GM18499 (cell line): Measurements from ENCODE around the gene DSCAM.
"Not testable (repeated sequence)": the region's sequence is repeated elsewhere in the genome, so short reads cannot be mapped to it uniquely, and the experiment has no call there.

Source experiments
- ATAC-seq: cut with Tn5 transposase; IDR thresholded peaks from one replicate; pipeline ENCODE4 v1.9.1; 2021; ENCODE audit warnings: moderate number of reproducible peaks; ENCODE audit not compliant: insufficient read depth, unreplicated experiment

DSCAM gene

DNA sequence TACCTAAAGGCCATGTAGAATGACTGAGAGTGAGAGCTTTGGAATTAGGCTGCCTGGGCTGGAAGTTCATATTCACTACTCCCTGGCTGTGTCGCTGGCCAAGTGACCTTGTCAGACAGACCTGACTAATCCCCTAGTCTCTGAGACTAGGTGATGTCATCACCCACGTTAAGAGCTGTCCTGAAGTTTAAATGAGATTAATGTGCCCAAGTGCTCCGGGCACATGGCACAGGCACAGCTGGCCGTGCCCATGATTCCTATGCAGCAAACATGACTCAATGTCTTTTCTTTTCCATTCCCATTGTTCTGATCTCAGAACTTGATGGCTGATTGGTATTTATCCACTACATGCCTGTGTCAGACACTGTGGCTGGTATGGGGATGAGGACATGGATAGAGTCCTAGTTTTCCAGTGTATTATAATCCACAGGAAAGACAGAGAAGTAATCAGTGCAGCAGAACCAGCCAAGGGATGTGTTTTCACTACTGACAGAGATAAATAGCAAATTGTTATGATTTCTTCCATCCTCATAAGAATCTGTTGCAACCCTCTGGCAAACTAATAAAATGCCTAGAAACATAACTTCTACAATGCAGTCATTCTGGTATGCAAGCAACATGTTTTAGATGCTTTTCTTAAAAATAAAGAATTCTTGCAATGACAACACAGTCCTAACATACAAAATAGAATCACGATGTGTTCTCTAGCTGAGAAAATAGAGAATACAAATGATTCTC lies 798.8 kb downstream of the DSCAM start:
- ATAC-seq, result no peak

DNA sequence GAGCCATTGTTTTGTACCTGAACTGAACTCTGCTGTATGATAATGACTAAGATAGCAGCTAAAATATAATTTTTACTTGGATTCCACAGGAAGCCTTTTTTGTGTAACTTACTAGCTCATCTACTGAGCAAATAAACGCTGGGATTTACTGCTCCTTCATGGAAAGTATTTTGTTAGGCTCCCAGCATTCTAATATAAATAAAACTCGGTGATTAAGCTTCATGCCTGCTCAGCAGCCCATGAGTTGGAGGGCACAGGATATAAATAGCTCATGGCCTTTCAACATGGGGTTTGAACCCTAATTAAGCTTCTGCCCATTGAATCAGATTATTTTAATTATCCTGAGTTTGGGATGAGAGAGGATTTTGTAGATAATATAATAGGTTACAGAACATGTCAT lies 799.7 kb downstream of the DSCAM start:
- ATAC-seq, result no peak

DNA sequence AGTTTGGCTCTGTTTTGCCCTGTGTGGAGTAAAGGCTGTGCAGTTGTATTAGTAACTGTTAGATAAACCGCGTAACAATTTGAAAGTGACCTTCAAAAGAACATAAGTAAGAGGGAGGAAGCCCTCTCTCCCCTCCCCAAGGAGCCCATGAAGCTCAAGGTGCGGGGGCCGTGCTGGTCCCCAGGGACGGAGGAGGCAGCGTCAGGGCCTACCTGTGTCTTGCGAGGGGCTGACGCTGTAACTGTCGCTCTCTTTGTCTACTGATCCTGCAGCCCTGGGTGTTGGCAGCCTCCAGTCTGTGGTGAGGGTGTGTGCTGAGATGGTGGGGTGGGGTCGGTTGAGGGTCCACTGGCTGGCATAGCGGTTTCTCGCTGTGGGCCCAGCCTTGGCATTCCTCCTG lies 803.1 kb downstream of the DSCAM start:
- no peak for ATAC-seq

DNA sequence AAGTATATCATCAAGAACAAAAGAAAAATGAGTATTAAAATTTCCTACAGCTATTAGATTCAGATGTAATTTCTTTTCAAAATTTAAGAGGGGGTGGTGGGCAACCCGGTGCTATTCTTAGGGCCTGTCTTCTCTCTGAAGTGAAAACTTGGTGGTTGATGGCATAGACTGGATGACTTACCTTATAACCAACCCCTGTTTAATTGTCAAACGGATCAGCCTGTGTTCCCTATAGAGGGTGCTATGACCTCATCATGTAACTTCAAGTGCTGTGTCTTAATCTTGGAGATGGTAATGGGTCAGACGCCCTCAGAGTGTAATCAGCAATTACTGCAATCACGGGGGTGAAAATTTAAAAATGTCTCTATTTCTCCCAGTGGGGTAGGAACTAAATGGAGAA lies 803.5 kb downstream of the DSCAM start:
- no peak for ATAC-seq

DNA sequence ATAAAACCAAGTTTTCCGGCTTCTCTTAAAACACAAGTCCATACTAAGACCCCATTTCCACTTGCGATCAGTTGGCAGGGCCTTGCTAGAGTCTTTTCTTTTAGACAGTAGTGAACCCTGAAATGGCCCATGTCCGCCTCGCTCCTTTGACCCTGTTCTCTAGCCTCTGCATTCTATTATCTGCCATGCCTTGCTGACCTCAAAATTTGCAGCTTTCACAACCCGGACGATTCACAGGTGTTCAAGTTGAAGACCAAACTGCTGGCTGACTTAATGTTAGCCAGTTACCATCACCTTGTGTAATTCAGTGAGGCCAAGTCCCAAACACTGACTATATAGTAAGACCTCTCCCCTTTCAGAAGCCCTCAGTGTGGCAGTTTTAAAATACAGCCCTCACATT lies 805.5 kb downstream of the DSCAM start:
- ATAC-seq, result no peak

DNA sequence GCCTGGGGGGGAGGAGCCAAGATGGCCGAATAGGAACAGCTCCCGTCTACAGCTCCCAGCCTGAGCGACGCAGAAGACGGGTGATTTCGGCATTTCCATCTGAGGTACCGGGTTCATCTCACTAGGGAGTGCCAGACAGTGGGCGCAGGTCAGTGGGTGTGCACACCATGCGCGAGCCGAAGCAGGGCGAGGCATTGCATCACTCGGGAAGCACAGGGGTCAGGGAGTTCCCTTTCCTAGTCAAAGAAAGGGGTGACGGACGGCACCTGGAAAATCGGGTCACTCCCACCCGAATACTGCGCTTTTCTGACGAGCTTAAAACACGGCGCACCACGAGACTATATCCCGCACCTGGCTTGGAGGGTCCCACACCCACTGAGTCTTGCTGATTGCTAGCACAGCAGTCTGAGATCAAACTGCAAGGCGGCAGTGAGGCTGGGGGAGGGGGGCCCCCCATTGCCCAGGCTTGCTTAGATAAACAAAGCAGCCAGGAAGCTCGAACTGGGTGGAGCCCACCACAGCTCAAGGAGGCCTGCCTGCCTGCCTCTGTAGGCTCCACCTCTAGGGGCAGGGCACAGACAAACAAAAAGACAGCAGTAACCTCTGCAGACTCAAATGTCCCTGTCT lies 813.7 kb downstream of the DSCAM start:
- not testable (repeated sequence) for ATAC-seq

DNA sequence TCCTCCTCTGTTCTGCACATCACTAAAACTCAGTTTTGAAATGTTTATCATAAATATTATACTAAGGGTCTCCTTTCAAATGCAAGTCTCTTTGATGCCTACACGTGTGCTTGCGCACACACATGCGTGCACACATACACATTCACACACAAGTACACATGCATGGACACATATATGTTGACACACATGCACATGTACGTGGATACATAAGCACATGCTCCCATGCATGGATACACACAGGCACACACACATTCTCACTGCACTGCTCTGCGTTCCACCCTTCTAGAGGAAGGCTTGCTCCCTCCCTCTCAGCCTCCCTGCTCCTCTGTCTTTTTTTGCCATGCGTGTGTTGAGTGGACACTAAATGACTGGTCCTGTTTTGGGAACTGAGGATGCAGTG lies 817.1 kb downstream of the DSCAM start:
- ATAC-seq, result no peak

DNA sequence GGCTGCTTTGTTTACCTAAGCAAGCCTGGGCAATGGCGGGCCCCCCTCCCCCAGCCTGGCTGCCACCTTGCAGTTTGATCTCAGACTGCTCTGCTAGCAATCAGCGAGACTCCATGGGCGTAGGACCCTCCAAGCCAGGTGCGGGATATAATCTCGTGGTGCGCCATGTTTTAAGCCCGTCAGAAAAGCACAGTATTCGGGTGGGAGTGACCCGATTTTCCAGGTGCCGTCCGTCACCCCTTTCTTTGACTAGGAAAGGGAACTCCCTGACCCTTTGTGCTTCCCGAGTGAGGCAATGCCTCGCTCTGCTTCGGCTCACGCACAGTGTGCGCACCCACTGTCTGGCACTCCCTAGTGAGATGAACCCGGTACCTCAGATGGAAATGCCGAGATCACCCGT lies 818.6 kb downstream of the DSCAM start:
- ATAC-seq, result not testable (repeated sequence)

DNA sequence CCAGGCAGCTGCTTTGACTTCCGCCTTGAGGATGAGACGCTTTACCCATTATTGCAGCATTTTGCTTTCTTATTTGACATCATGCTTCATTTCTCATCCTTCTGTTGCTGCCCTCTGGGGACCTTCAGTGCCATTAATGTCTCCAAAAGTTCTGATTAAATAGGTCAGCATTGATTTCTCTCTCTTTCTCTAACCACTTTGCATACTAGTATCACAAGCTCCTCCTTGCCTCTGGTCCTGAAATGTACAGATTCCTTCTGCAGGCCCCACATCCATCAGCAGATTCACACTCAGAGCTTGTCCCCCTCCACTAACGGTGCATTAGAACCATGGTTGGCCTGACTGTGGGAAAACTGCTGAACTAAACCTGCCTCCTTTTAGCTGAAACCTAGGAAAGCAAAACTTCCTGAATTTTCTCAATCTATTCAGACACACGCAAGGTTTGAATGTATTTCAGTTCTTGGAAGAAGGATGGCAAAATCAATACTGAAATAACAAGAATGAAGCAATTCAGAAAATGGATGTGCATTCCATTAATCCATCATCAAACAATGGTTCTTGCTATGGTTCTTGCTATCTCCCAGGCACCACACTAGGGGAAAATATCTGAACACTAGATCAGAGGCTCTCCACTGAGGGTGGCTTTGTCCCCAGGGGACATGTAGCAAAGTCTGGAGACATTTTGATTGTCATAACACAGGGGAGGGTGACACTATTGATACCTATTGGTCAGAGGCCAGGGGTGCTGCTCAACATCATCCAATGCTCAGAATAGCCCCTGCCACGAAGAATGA lies 825.2 kb downstream of the DSCAM start:
- no peak for ATAC-seq

DNA sequence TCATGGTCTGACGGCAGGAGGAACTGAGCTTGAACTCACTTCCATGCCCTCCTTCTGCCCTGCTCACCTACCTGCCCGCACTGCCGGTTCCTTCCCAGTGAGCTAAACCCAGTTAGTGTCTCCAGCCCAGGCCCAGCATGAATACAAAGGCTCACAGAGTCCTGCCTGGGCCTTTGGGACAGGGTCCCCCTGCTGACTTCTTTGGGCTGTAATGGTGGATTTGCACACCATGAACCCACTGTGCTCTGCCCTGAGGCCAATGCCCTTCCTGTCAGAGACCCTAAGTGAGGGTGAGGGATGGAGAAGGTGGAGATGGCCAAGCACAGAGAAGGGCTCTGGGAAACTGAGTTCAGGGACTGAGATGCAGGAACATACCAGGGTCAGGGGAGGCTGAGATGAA lies 826.3 kb downstream of the DSCAM start:
- ATAC-seq, result no peak

DNA sequence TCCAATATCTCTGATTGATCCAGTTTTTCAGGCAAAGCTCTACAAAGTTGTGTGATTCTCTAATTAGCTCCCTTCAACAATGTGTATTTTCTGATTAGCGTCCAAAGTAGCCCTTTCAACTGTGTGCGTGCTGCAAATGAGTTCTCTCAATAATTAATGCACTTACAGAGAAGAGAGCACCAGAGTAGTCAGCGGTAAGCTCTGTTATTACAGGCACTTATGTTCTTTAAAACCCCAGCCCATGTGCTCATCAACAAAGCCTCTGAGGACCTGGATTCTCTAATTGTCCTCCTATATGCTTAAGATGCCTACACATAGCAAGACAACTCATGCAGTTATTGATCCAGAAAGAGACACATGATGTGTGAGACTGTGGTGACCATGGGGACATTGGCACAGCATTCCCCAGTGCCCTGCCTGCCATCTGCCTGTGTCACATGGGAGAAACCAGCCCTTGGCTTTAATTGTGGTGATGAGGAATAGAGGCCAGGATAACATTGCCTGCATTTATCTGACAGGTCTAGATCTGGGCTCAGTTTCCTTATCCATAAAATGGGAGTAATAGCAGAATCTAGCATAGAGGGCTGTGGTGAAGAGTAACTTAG lies 828.0 kb downstream of the DSCAM start:
- ATAC-seq, result no peak

DNA sequence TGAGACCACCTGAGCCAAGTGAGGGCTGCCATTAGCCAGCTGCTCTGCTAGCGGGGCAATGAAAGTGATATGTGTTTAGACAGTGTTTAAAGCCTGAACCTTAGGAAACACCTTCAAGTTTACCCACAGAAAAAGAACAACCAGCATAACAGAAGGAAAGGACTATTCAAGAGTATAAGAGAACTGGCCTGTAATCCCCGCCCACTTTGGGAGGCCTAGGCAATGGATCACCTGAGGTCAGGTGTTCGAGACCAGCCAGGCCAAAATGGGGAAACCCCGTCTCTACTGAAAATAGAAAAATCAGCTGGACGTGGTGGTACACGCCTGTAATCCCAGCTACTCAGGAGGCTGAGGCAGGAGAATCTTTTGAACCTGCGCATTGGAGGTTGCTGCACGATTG lies 830.3 kb downstream of the DSCAM start:
- ATAC-seq, result no peak

DNA sequence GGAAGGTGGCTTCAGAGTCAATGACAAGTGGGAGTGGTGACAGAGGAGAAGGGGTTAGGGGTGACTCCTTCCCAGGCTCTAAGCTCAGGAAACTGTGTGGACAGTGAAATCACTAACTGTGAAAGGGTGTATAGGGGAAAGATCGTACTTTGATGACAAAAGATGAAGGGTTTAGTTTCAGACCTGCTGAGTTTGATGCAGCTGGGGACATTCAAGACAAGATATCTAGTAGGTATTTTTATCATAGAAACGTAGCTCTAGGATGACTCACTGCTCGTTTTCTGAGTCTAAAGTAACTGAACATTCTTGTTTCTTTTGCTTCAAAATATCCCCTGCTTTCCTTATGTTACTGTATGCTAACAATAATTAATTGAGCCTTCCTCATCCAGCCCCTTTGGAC lies 830.7 kb downstream of the DSCAM start:
- ATAC-seq, result no peak

DNA sequence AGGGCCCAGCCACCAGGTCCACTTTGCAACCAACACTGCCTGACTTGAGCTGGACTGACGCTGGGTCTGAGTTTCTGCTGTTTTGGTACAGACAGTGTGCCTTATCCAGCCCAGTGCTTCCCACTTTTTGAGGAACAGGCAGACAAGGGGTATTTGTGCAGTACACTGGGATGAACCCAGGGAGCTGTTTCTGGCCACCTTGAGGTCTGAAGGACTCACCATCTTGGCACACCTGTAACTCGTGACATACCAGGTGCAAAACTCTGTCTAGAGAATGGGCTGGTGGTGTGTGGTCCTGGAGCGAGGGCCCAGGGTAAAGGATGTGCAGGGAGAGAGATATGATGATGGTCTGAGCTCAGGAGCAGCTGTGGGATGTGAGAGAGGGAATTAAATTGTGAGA lies 831.1 kb downstream of the DSCAM start:
- no peak for ATAC-seq

DNA sequence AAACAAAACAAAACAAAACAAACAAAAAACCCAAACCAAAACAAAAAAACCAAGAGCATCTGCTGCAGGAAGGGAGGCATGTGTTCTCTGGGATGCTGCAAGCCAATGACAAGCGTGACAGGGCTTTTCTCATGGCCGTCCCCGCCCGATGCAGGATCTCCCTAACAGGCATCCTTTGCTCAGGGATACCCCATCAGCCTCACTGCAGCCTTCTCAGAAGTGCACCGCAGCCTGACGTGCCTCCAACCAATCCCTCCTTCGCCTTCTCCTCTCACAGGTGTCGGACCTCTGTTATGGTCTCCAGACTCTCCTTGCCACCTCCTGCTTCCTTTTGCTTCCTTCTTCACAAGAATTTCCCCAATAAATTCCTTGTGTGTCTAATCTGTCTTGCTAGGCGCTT lies 832.6 kb downstream of the DSCAM start:
- no peak for ATAC-seq

DNA sequence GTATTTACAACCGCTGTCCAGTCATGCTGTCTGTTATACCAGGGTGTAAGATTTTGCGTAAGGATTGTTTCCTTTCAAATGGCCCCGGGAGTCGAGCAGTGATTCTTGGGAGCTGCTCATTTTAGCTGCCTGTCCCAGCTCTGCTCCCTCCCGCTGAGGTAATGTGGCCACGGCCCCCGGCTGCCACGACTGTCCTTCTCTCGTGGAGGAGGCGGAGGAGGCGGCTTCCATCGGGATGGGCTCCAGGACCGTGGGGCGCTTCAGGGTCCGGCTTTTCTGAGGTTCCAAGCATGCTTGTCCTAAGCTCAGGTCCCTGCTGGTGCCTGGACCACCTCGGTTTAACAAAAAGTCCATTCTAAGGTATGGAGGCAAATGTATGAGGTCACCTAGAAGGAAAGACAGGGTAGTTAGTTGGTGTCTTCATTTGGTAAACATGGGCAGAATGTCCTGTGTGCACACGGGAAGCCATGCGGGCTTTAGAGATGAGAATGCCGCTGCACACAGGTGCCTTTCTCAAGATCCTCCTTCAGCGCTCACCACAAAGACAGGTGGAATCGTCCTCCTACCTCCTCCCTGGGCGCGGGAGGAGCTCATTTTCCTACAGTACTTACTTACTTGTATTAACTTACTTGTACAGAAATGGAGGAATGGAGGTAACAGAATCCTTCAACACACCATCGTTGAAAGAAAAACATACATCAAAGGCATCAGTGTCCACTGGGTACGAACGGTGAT lies 833.8 kb downstream of the DSCAM start:
- ATAC-seq, result no peak

DNA sequence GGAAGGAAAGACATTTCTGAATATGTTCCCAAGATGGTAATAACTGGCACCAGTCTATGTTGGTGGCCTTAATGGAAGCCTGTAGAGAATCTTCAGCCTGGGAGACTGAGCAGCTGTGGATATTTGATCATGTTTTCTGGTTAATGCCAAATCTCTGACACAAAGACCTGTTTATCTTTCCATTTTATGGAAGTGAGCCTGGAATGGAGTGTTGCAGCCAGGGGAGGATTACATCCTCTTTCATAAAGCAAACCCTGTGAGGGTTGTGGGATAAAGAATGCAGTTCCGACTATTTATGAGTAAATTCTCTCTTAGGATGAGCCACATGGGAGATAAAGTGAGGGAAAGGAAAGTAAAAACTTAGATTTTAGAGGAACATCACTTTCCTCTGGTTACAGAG lies 835.6 kb downstream of the DSCAM start:
- ATAC-seq, result no peak

DNA sequence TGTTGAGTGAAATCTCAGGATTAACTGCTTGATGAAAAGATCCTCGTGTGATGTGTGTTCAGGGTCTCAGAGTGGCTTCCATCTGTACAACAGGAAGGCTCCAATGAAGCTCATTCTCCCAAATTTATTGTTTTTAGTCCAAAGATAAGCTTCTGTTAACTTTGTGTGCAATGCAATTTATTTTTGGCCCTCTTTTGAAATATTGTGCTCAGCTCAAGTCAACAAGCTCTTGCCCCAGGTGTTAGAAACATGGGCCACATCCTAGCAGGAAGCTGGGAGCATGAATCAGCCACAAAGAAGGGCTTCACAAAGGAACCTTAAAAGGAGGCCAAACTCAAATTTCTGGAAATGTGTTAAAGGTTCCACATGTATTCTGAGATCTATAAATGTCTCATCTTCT lies 844.0 kb downstream of the DSCAM start:
- no peak for ATAC-seq

DNA sequence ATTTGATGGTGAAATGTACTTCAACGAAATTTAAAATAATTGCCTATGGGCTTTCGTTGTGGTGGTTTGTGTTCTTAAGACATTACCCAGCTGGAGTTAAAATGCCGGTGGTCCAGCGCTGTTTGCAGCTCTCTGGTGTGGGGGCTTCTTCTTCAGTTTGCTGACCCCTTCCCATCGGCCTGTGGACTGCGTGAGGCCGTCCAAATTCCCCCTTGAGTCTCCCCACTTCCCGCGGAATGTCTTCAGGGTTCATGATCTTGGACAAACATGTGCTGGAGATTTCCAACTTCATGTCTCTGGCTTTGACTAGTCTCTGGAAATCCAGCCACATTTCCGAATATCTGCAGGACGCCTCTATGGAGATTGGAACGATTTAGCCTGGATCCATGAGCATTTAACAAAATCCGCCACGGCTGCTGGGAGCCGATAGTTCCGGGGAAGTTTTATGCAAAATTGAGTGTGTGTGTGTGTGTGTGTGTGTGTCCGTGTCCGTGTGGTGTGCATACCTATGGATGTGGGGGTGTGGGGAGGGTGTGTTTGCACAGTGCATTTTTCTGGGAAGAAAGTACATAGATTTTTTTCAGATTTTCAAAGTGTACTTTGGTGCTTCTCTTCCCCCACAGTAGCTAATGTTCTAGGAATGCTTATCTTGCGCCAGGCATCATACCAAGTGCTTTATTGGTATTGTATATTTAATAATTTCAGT lies 862.5 kb downstream of the DSCAM start:
- no peak for ATAC-seq
